ENCODE measurements around the gene ZNF280A. TPM values are rescaled to one million over a fixed set of nuclear protein-coding genes. Genes with fewer than 3 reads are reported as not detected.

The ZNF280A gene
- total and polyA plus RNA-seq, 2 donors (not counting 3 experiments of a cell fraction or from before 2014, with no cell fraction given) = 0.15 TPM; not detected in 1

- intact Hi-C loops (cut with micrococcal nuclease) = loop anchor here (2.0 kb wide), 1 partner anchor 88 kb away; no protein-coding TSS in a partner anchor
- ChIA-PET POLR2A (no interaction called here), CTCF (interaction anchor here (0.7 kb wide), 1 partner anchor 130 kb away, joined by 3 read pairs; no protein-coding TSS in a partner anchor)
- Histone ChIP-seq H3K4me3 (replicated peaks in 1 of 3; ENCODE audit: insufficient read depth in 1 of 3, low read depth in 1 of 3, low read length in 3 of 3) (no peak overlapping the region), H4K20me1 (replicated peaks; ENCODE audit: control insufficient read depth, extremely low read depth, insufficient read depth, low read length) (no peaks in the 10 kb centered on the region), H3K79me2 (ENCODE audit: control insufficient read depth, insufficient read depth, low read length) (no peaks in the 10 kb centered on the region), H3K9me3 (replicated peaks; ENCODE audit: control insufficient read depth, insufficient read depth, low read length) (no peaks in the 10 kb centered on the region), H3K9me1 (replicated peaks; ENCODE audit: control insufficient read depth, extremely low read depth, insufficient read depth, low read length) (no peaks in the 10 kb centered on the region), H3K27ac (ENCODE audit: insufficient read depth, low read depth, low read length) (no peak overlapping the region), H3K9ac (replicated peaks; ENCODE audit: extremely low read depth, insufficient read depth, low read length) (no peak overlapping the region), H3K4me1 (ENCODE audit: control insufficient read depth, extremely low read depth, insufficient read depth, low read length) (no peaks in the 10 kb centered on the region), H3K36me3 (ENCODE audit: control insufficient read depth in 2 of 2, extremely low read depth in 1 of 2, insufficient read depth in 2 of 2, low read length in 2 of 2) (no peaks in the 10 kb centered on the region), H2AFZ (ENCODE audit: low read depth, low read length) (no peak overlapping the region), H3K4me2 (ENCODE audit: insufficient read depth, low read length) (no peak overlapping the region), H3K27me3 (ENCODE audit: control insufficient read depth in 2 of 2, insufficient read depth in 2 of 2, low read length in 2 of 2) (peaks cover 2 to 10% of the 10 kb centered on the region in 2 experiments)
- dilution Hi-C loops (cut with MboI; ENCODE audit: extremely low pct_ligation_motif_present, low sequenced_read_pairs) = no loop called here
- DNase-seq (ENCODE audit: low read depth, low spot score) (no peak), FAIRE-seq (no peak)
- no peak for TF ChIP-seq EZH2 (IDR thresholded peaks at IDR 0.05; ENCODE audit: borderline replicate concordance, low read depth, low read length, severe bottlenecking)
- TF ChIP-seq GATA2 (IDR thresholded peaks at IDR 0.05; ENCODE audit: insufficient read depth, insufficient read length, low read depth, low read length) = no peak
- TF ChIP-seq POLR2AphosphoS5 (IDR thresholded peaks at IDR 0.05; ENCODE audit: insufficient read depth, low read depth, low read length) = no peak
- no peak for TF ChIP-seq JUN (IDR thresholded peaks at IDR 0.05; ENCODE audit: borderline replicate concordance, insufficient read depth, insufficient read length, low read depth)
- TF ChIP-seq MYC (IDR thresholded peaks at IDR 0.05; ENCODE audit: low read depth, low read length) = no peak
- no peak for TF ChIP-seq FOS (IDR thresholded peaks at IDR 0.05; ENCODE audit: borderline replicate concordance, insufficient read depth, low read length)
- no peak for TF ChIP-seq POLR2A (IDR thresholded peaks at IDR 0.05; ENCODE audit: low read depth, low read length)
- TF ChIP-seq MAX (IDR thresholded peaks at IDR 0.05; ENCODE audit: insufficient read depth, insufficient read length) = no peak
- no peak for TF ChIP-seq CTCF (IDR thresholded peaks at IDR 0.05; ENCODE audit: extremely low read depth in 1 of 2, insufficient read depth in 1 of 2, low read depth in 1 of 2, low read length in 2 of 2)
- no TSS peak for BruUV-seq (replicated peaks)
These were observed 33.1 kb upstream of the ZNF280A start for GRCh38 chr22:22553141-22553540.
